Measurements from ENCODE around the gene TSPYL4. TPM values are rescaled to one million over a fixed set of nuclear protein-coding genes. Genes with fewer than 3 reads are reported as not detected.

TSPYL4 gene
- total RNA-seq, 1 donor from 2014 or later, result 16.1 TPM

DNA sequence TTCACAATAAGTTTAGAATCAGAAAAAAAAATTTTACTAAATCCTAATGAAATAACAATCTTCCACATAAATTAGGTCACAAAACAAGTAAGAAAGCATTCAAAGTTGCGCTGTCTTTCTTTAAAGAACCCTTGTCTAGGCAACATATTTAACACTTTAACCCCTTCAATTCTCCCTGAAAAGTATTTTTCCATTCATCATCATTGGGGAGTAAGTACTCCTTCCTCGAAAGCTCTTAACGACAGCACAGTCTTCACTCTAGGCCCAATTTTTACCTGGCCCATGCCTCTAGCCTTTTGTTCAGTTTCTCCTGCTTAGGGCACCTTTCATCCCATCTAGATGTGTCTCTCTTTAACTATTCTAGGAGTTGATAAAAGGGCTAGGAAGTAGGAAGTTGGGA, 23.2 kb upstream of the TSPYL4 start:
- intact Hi-C loops (cut with micrococcal nuclease), result loop anchor here (5.0 kb wide), 1 partner anchor 60 kb away; no protein-coding TSS in a partner anchor

DNA sequence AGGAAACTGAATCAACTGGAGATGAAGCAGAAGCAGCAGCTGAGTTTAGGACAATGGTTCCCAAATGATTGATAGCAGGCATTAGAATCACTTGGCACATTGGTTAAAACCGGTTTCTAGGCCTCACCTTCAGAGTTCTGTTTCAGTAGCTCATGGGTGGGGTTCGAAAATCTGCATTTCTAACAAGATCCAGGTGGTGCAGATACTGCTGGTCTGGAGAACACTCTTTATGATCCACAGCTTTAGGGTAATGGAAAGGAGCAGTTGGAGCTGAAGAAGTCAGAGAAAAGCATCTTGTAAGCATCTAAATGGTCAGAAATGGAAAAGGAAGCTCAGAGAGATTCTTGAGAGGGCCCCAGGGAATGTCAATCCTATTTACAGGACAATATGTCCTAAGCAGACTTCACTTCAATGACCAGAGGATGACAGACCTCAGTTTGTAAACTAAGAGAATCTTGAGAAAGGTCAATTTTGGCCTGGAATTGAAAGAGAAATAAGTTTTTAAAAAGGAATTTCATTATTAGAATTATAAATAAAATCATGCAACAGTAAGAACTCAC, 17.4 kb upstream of the TSPYL4 start:
- intact Hi-C loops (cut with micrococcal nuclease), result no loop called here

DNA sequence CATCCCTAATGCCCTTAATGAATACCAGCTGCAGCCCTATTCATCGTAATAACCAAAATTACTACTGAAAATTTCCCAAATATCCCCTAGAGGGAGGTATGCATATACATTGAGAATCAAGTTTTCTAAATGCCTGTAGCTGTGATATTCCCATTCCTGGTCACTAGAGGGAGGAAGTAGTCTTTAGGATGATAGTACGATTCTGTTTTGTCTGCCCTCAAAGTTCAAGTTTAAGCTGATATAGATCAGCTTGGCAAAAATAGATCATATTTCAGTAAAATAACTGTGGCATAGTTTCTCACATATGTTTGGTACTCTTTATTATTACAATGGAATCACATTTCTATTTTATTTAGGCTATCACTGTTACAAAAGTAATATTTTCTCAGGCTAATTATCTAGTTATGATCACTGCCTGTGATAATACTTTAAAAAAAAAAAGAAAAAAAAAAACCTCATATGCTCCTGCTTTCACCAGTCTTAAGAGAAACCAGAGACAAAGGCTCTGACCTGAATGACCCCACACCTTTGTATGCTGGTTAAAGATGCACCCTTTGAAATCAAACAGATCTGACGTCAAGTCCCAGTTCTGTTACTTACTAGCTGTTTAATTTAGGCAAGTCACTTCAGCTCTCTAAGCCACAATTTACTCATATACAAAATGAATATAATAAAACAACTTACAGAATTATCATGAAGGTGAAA, 14.9 kb upstream of the TSPYL4 start:
- intact Hi-C loops (cut with micrococcal nuclease), result loop anchor here (1.0 to 2.0 kb wide), 2 partner anchors 8 to 14 kb away; partner anchors contain the start of gene TSPYL4

DNA sequence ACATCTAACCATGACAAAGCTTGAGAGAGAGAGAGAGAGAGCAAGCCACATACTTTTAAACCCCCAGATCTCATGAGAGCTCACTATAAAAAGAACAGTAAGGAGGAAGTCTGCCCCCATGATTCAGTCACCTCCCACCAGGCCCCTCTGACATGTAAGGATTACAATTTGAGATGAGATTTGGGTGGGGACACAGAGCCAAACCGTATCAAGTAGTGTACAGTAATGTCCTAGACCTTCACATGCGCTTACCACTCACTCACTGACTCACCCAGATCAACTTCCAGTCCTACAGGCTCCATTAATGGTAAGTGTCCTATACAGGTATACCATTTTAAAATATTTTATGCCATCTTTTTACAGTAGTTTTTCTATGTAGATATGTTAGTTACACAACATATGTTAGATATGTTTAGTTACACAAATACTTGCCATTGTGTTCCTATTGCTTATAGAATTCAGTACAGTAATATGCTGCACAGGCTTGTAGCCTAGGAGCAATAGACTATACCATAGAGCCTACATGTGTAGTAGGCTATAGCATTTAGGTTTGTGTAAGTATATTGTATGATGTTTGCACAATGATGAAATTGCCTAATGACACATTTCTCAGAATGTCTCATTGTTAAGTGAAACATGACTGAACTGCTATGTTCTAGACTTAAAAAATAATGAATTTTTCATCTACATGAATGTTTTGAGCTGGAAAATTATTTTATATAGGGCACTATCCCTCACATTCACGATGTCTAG, 14.1 kb upstream of the TSPYL4 start:
- intact Hi-C loops (cut with micrococcal nuclease), result loop anchor here (1.0 to 2.0 kb wide), 2 partner anchors 8 to 13 kb away; partner anchors contain the start of gene TSPYL4

DNA sequence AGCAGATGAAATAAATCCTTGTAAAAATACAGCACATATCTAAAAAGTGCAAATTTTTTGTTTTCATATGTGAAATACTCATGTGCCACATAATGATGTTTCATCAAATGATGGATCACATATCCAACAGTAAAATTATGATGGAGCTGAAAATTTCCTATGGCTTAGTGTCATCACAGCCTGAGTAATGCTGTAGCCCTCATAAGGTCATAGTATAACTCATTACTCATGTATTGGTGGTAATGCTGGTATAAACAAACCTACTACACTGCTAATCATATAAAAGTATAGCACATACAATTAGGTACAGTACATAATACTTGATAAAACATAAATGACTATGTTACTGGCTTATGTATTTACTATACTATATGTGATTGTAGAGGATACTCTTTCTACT, 12.9 kb upstream of the TSPYL4 start:
- intact Hi-C loops (cut with micrococcal nuclease), result no loop called here

DNA sequence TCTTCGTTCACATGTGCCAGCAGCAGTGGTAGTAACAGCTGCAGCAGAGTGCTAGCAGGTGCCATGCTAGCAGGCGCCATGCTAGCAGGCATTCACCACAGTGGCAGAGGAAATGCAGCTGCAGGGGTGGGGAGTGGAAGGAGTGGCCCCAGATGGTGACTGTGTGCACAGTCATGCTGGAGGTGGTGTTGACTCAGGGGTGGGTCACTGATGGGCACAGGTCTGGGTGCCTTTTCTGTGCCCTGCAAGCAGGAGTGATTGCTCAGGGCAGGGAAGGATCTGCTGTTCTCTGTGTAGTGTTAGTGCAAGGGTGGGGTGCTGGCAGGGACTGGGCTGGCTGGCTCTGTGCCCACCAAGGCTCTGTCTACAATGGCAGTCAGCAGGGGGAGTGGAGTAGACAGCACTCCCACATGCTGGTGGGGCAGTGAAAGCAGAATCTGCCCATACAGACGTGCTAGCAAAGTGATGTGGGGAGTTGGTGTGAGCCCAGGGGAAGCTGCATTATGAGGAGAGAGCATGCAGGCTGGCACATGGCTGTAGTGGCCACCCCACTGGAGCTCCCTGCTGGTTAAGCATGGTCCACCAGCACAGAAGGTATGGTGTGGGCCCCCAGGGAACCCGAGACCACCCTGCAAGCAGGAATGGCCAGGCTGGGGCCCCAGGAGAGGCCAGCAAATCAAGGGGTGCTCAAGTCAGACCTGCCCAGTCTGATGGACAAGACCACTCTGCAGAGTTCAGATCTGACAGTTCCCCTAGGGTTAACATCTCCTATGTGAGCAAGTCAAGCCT, 11.4 kb upstream of the TSPYL4 start:
- intact Hi-C loops (cut with micrococcal nuclease), result no loop called here

DNA sequence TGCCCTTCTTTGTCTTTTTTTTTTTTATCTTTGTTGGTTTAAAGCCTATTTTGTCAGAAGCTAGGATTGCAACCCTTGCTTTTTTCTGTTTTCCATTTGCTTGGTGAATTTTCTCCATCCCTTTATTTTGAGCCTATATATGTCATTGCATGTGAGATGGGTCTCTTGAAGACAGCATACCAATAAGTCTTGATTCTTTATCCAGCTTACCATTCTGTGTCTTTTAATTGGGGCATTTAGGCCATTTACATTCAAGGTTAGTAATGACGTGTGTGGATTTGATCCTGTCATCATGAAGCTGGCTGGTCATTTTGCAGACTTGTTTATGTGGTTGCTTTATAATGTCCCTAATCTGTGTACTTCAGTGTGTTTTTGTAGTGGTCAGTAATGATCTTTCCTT, 9.5 kb upstream of the TSPYL4 start:
- intact Hi-C loops (cut with micrococcal nuclease), result no loop called here

DNA sequence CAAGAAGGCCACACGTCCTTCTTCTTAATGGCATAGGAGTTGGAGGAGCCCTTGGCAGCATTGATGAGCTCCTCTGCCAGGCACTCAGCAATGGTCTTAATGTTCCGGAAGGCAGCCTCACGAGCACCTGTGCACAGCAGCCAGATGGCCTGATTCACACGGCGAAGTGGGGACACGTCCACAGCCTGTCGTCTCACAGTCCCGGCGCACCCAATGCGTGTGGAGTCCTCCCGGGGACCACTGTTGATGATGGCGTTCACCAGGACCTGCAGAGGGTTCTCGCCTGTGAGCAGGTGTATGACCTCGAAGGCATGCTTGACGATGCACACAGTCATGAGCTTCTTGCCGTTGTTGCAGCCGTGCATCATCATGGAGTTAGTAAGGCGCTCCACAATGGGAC, 4.6 kb upstream of the TSPYL4 start:
- intact Hi-C loops (cut with micrococcal nuclease), result loop anchor here (10.0 kb wide), 2 partner anchors 1346 to 1416 kb away; partner anchors contain the start of genes GOPC and NUS1

DNA sequence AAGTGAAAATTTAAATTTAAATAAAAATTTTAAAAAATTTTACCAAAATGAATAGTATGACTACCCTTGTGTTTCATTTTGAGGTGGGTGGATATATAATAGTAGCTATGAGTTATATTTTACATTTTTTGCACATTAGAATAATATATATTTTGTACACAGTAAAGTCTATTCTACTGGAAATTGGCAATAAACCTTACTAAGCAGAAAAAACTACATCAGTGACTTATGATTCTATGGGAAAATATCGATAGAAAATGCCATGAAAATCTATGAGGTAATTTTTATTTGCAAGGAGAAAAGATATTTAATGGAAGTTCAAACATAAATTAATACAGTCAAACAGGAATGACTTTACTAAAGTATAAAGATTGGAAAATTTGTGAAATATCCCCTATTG, 2.8 kb upstream of the TSPYL4 start:
- intact Hi-C loops (cut with micrococcal nuclease), result loop anchor here (10.0 kb wide), 2 partner anchors 1348 to 1418 kb away; partner anchors contain the start of genes GOPC and NUS1

DNA sequence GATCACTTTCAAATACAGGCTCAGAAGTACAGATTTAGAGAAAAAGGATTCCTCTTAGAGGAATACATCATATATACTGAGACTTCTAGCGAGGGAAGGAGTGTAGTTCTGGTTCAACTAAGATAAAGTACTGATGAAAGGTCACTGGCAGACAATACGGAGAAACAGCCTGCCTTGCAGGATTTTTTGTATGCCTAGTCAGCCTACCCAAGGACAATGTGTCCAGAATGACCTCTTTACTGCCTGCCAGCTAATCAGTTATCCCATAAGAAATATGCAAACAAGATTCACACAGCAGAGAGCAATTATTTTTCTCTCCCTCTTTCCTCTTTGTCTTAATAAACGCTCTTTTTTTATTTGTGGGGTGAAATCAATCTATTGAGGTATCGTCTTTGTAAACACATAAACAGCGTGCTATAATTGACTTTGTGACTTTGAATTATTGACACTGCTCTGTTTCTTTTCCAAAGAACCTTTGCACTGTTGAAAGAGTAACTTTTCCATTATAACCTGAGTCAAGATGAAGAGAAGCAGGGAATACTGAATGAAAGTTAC, 1.4 kb upstream of the TSPYL4 start:
- intact Hi-C loops (cut with micrococcal nuclease), result loop anchor here (2.0 to 10.0 kb wide), 4 partner anchors 13 to 1419 kb away; partner anchors contain the start of genes GOPC, NT5DC1 and NUS1

DNA sequence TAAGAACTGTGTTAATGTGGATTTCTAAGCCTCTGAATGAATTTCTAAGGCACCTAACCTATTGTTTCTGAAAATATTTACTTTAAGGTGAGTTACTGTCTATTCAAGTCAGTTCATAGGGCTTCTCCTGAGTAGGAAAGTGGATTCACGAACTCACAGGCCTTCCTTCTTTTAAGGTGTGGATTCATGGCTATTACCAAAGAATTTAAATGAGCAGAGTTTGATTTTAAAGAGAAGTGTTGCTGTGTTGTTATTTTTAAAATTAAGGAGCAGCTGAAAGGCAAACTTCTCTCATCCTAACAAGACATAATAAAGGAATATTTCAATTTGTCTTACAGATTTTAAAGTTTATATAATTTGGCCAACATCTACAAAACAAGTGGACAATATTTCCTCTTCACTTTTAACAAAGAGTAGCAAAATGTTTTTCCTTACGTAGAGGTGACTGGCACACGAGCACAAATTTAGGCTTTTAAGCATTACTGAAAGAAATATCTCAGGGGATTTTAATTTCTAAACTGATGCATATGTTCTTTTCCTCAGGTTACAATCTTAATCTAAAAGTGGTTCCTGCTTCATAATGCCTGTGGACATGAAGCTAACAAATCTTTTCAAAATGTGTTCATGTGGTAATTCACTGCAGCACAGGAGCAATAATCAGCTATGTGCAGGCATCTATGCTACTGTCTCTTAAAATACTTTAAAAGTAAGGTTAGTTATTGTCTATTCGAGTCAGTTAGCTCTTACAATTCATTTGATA, 602 bp upstream of the TSPYL4 start:
- intact Hi-C loops (cut with micrococcal nuclease), result loop anchor here (1.0 to 10.0 kb wide), 7 partner anchors 14 to 1420 kb away; partner anchors contain the start of genes GOPC, NT5DC1, NUS1 and RWDD1

DNA sequence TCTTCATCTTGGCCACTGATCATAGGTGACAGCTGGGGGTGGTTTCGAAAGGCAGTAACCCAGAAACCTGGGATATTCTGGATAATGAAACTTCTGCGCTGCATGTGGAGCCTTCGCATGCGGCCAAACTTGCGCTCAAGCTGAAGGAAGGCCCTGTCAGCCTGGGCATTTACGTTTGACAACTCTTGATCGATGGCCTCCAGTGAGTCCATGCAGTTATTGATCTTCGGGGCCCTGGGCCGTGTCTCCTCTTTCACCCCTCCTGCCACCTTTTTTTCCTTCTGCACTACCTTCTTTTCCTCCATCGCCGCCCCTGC, 729 bp downstream of the TSPYL4 start:
- intact Hi-C loops (cut with micrococcal nuclease), result loop anchor here (5.0 to 10.0 kb wide), 3 partner anchors 414 to 1422 kb away; partner anchors contain the start of genes GOPC, NUS1 and ZUP1

DNA sequence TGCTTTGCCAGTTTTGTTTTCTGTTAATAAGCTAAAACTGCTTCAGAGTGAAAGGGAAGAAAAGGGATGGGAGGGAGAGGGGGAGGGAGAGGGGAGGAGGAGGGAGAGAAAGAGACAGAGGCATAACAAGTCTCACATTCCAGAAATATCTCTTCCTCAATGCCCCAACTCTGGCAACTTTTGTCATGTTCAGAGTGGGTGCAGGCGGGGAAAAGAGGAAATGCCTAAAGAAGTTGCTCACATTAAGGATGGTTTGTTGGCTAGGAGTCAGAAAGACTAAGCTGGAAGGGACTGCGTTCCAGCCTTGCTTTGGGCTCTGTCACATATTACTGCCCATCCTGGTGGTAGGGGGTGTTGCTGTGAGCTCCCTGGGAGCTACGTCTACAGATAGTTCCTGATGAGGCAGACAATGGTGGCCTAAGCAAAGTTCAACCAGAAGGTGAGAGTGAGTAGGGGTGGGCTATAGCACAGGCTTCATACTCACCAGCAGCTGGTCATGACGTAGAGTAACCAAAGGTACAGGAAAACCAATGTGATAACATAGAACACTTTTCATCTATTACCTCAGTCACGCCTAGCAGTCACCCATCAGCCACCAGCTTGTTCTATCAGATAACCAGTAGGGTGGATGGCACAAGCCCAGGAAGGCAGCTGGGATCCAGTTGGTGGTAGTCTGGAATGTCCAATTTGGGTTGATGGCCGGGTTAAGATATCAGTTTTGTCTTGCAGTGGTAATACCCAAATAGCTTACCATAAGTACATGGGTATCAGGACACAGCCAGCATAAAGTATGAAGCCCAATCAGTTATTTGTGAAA, 2.1 kb downstream of the TSPYL4 start:
- intact Hi-C loops (cut with micrococcal nuclease), result loop anchor here (5.0 to 10.0 kb wide), 3 partner anchors 416 to 1423 kb away; partner anchors contain the start of genes GOPC, NUS1 and ZUP1

DNA sequence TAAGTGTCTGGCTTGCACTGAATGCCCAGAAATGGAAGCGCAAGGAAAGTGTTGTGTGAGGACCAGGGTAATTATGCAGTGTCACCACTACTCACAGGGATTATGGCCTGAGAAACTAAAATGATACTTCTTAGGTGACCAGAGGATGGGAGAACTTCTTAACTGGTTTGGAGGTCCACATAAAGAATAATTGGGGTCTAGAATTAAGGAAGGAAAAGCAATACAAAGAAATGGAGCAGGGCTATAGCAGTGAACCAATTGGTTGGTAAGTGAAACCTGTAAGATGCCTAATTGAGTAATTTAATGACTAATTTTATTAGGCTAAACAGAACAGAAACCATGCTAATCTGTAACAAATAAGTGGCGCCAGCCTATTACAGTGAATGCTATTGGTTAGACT, 5.3 kb downstream of the TSPYL4 start:
- intact Hi-C loops (cut with micrococcal nuclease), result no loop called here

DNA sequence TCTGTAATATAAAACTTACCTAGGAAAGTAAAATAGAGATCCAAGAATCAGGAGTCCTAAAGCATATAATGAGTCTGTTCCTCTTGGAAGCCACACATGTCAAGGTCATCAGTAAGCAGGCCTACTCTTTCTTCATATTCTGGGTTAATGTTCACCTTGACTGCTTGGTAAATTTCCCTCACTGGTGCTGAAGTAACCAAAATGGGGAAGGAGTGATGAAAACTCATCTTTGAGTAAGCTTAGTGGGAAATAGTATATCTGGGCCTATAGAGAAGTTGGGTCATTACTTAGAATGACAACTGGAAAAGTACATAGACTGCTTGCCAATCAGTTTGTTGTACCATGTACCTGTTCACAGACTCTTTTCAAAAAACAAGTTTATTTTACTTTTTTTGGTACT, 6.6 kb downstream of the TSPYL4 start:
- intact Hi-C loops (cut with micrococcal nuclease), result no loop called here

DNA sequence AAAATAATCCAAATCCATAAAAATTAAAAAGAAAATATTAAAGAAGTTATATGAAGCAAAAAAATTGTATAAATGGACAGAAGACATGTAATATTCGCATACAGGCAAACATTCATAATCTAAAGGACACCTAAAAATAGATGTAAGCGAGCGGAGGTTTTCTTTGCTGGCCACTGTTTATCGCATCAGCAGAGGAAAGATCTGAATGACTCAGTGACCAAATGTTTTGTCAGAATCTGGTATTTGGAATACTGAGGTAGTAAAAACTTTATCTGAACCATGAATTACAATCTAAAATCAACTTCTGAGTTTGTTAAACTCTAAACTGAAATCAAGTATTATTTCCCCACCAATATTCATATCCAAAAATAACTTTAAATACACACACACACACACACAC, 7.8 kb downstream of the TSPYL4 start:
- intact Hi-C loops (cut with micrococcal nuclease), result no loop called here

DNA sequence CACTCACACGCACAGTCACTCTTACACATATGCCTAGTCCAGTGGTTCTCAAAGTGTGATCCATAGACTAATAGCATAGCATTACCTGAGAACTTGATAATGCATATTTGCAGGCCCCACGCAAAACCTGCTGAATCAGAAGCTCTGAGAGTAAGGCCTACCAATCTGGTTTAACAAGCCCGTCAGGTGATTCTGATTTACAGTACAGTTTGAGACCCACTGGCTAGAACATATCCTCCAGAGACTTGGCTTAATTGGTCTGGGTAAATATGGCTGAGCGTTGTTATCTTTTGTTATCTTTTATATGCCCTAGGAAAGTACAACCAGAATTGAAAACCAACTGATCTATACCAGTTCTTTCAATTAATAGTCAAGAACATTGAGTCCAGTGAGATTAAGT, 9.6 kb downstream of the TSPYL4 start:
- intact Hi-C loops (cut with micrococcal nuclease), result no loop called here

DNA sequence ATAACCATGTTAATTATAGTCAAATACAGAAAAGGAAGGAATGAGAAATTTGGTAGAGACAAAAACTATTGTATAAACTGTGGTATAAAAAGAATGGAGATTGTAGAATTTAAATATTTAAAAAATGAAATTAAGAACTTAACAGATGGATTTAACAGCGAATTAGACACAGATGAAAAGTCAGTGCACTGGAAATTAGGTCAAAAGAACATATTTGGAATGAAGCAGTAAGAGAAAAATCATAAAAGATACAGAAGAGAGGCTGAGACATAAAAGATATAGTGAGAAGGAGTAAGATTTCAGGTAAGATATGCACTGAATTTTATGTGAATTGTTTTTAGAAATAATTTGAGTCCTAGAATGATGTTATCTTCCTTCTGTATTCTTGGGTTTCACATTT, 14.0 kb downstream of the TSPYL4 start:
- intact Hi-C loops (cut with micrococcal nuclease), result no loop called here

DNA sequence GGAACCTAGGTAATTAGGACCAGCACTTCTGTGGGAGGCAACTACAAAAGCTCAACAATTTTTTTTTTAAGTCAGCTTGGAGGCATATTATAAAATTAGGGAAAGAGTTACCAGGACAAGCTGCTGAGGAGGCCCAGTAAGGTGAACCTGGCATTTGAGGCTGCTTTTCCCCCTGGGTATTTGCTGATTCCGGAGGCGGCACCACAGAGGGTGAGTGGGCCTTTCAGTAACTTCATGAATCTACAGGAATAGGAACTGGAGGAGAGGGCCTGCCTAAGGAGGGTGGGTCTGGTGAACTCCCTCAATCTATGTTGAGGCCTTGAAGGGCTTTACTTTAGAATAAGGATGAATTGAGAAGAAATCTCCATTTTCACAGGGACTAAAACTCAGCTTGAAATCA, 14.6 kb downstream of the TSPYL4 start:
- intact Hi-C loops (cut with micrococcal nuclease), result no loop called here
